Measurements from ENCODE around the gene NDUFV3.
"Not testable (repeated sequence)": the region's sequence is repeated elsewhere in the genome, so short reads cannot be mapped to it uniquely, and the experiment has no call there.

The NDUFV3 gene

GRCh38 chr21:42937960-42938605, 45.0 kb downstream of the NDUFV3 start:
- no peak for DNase-seq

DNA sequence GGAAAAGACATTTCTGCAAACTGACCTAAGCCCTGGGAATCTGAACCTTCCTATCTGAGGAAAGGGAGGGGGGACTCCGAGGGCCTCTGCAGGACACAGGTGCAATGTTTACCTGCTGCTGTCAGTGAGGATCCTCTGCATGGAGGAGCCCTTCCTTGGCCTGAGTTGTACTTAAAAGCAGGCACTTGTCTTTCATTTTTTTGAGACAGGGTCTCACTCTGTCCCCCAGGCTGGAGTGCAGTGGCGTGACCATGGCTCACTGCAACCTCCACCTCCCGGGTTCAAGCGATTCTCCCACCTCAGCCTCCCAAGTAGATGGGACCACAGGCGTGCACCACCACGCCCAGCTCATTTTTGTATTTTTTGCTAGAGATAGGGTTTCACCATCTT, 45.5 kb downstream of the NDUFV3 start:
- DNase-seq = not testable (repeated sequence)

DNA sequence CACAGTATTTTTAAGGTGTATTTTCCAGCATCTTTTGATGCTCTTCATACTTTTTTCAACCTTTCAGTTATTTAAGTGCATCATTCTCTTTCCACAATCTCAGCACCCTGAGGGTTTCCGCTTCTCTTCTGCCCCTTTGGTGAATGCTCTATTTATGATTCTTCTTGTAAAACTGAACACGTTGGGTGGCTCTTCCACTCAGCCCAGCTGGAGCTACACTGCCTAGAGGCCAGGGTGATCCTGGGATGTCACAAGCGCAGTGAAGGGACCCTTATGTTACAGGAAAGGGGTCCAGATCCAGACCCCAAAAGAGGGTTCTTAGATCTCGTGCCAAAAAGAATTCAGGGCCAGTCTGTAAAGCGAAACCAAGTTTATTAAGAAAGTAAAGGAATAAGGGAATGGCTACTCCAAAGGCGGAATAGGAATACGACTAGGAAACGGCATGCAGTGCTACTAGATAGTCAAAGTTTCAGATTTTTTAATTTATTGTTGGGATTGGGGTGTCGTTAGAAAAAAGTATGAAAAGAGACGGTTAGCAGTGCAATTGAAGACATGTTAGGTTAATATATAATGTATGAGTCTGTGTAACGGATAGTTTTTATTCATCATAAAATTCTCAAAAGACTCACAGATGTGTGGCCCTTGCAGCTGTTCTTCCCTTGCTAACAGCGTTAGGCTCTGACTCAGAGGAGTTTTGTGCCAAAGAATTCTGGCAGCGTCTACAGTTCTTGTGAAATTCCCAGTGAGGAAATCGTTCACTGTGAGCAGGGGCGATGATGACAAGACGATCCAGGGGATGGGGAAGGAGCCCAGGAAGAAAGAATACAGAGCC, 46.7 kb downstream of the NDUFV3 start:
- no peak for DNase-seq

DNA sequence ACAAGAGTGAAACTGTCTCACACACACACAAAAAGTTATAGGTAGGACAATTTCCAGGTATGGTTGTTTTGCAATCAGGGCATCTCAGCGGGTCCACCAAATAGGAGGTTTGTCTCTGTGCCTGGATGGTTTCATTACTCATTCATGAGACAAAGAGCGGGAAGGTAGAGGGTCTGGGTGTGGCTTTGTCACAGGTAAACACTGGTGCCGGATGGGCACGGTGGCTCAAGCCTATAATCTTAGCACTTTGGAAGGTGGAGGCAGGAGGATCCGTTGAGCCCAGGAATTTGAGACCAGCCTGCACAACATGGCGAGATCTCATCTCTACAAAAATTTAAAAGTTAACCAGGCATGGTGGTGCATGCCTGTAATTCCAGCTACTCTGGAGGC, 48.6 kb downstream of the NDUFV3 start:
- DNase-seq = no peak

DNA sequence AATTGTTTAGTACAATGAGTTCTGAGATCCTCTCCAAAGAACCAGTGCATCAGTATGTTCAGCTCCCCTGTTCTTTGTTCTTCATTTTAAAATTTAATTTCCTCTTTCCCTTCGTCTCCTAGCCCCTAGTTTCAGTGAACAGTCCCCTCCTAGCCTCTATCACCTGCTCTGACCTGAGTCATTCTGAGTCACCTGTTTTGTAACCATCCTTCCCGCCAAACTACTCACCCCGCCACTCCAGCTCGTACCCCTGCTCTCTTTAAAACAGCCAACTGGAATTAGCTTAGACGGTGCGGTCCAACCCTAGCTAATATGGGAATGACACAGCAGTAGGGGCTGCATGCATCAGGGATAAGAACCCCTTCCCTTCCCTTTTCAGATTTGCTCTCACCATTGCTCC, 49.1 kb downstream of the NDUFV3 start:
- no peak for DNase-seq

- not testable (repeated sequence) for DNase-seq
Observed at GRCh38 chr21:42949094-42949755, 56.1 kb downstream of the NDUFV3 start.

DNA sequence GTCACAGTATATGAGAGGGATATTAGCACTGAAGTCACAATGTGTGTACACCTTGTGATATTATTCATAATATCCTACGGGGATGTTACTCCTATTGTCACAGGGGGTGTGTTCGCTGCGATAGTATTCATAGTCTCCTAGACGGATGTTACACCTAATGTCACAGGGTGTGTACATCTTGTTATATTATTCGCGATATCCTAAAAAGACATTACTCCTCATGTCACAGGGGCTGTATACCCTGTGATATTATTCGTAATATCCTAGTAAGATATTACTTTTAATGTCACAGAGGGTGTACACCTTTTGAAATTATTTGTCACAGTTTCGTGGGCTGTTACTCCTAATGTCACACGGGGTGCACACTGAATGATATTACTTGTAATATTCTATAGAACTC, 58.1 kb downstream of the NDUFV3 start:
- DNase-seq = not testable (repeated sequence)

DNA sequence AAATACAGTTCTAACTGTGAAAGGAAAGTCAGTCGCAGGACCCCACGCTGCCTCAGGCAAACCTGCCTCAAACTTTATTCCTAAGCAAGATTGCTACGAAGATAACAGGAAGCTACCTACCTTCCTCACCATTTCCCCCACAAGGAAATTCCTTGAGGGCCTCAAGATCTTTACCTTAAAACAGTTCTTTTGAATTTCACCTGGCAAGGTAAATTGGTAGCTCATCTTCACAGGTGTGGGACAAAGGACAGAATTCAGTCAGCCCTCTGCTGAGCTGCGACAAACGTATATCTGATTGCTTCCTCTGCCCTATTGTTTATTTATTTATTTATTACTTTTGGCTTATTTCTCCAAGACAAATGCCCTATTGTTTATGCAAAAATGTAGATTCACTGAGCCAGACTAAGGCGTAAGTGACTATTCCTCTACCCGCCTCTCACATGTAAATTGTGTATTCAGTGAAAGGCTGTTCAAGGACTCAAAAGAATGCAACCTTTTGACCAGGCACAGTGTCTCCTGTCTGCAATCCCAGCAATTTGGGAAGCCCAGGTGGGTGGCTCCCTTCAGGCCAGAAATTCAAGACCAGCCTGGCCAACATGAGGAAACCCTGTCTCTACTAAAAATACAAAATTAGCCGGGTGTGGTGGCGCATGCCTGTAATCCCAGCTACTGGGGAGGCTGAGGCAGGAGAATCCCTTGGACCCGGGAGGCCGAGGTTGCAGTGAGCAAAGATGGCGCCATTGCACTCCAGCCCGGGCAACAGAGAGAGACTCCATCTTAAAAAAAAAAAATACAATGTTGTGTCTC, 63.9 kb downstream of the NDUFV3 start:
- DNase-seq = no peak

- DNase-seq = not testable (repeated sequence)
Observed at GRCh38 chr21:42958122-42958521, 65.0 kb downstream of the NDUFV3 start.

GRCh38 chr21:42959728-42960127, 66.6 kb downstream of the NDUFV3 start:
- DNase-seq = no peak

GRCh38 chr21:42962380-42963007, 69.4 kb downstream of the NDUFV3 start:
- no peak for DNase-seq

Data from NCI-H510A (cell line).